HepG2 (cell line): ENCODE results near the gene LIMS2. TPM values are rescaled to one million over a fixed set of nuclear protein-coding genes. Genes with fewer than 3 reads are reported as not detected.

Experiments
- ATAC-seq: fragments of 200-7000 bp; cut with Tn5 transposase; 3 replicates; pipeline ENCODE4 v1.9.1; 2020; ENCODE audit warnings: mild to moderate bottlenecking, moderate library complexity
- BruUV-seq: library from RNA; stranded (reverse); fragments of 400-500 nt; replicated peaks from 2 replicates; lab custom pipeline; 2021; lab: Mats Ljungman, UMichigan
- CTCF ChIA-PET: fragments of 300-600 bp; formaldehyde crosslinking; extraction: SDS; loops from one replicate; lab custom pipeline; 2021; ENCODE audit warnings: low total read pairs, inconsistent platforms, low intra/inter-chr PET ratio; lab: Yijun Ruan, JAX
- POLR2A ChIA-PET: fragments of 350-600 bp; sonication (Branson Sonifier 250); formaldehyde crosslinking; loops from one replicate; lab custom pipeline; 2020; ENCODE audit warnings: antibody characterized with exemption, inconsistent platforms; lab: Yijun Ruan, JAX
- DNase-seq: peaks from one replicate; pipeline ENCODE4 v3.0.0-alpha.2; 2015; ENCODE audit warnings: low spot score
- FAIRE-seq: peaks from 3 replicates; lab custom pipeline; 2011; peaks lifted over from hg19 to GRCh38; lab: Jason Lieb, UNC
- H2AFZ ChIP-seq: one replicate; pipeline ENCODE4 v1.6.1; 2011; ENCODE audit warnings: low read length, inconsistent platforms
- H3K27ac ChIP-seq: fragments of 300-600 bp; 3 replicates; pipeline ENCODE4 v1.8.0; 2011; ENCODE audit warnings: mixed run types, mild to moderate bottlenecking, mixed read lengths, low read length, inconsistent platforms; ENCODE audit not compliant: insufficient read depth; ENCODE audit errors: extremely low read length
- H3K27me3 ChIP-seq, 2 experiments: fragments of 200-600 bp in 1 of 2; 2 replicates in 1 of 2; 3 replicates in 1 of 2; pipeline versions ENCODE4 v1.6.0 to v1.8.0; 2011; ENCODE audit warnings: low read length in 2 of 2, mild to moderate bottlenecking in 2 of 2, moderate library complexity in 2 of 2, inconsistent platforms in 1 of 2; ENCODE audit not compliant: insufficient read depth in 2 of 2, control insufficient read depth in 1 of 2
- H3K36me3 ChIP-seq, 2 experiments: fragments of 200-600 bp in 1 of 2; replicated peaks in 1 of 2; 2 replicates in 1 of 2; 3 replicates in 1 of 2; pipeline versions ENCODE4 v1.5.1 to v1.8.0; 2011; ENCODE audit warnings: low read length in 2 of 2, inconsistent platforms in 1 of 2; ENCODE audit not compliant: insufficient read depth in 2 of 2, control insufficient read depth in 1 of 2
- H3K4me1 ChIP-seq: 2 replicates; pipeline ENCODE4 v1.5.1; 2012; ENCODE audit warnings: low read length, inconsistent platforms; ENCODE audit not compliant: insufficient read depth
- H3K4me2 ChIP-seq: 2 replicates; pipeline ENCODE4 v1.6.0; 2011; ENCODE audit warnings: low read depth, low read length, inconsistent platforms
- H3K4me3 ChIP-seq, 3 experiments: fragments of 200-600 bp in 1 of 3; sonication (generic), shearing (Covaris generic) in 1 of 3; replicated peaks in 1 of 3; 2 replicates each; pipeline ENCODE4 v1.5.1; 2011 to 2016; ENCODE audit warnings: low read length in 3 of 3, inconsistent platforms in 2 of 3, low read depth in 2 of 3, mild to moderate bottlenecking in 2 of 3, control low read depth in 1 of 3, mixed read lengths in 1 of 3; ENCODE audit not compliant: insufficient read depth in 1 of 3
- H3K79me2 ChIP-seq: one replicate; pipeline ENCODE4 v1.6.1; 2011; ENCODE audit warnings: low read length, inconsistent platforms; ENCODE audit not compliant: insufficient read depth
- H3K9ac ChIP-seq: 2 replicates; pipeline ENCODE4 v1.6.0; 2011; ENCODE audit warnings: mild to moderate bottlenecking, low read depth, low read length, inconsistent platforms; ENCODE audit not compliant: insufficient read depth
- H3K9me3 ChIP-seq: 2 replicates; pipeline ENCODE4 v1.5.1; 2012; ENCODE audit warnings: mild to moderate bottlenecking, low read length
- H4K20me1 ChIP-seq: 2 replicates; pipeline ENCODE4 v1.6.0; 2011; ENCODE audit warnings: inconsistent platforms, mild to moderate bottlenecking, low read length, moderate library complexity; ENCODE audit not compliant: insufficient read depth
- ATF4 ChIP-seq, 2 experiments: fragments of 450-650 bp in 1 of 2; sonication (generic) in 1 of 2; formaldehyde crosslinking; IDR thresholded peaks; 2 replicates each; pipeline versions ENCODE4 v1.5.0 to v1.8.0; 2020 to 2022; ENCODE audit warnings: mild to moderate bottlenecking in 1 of 2, missing genetic modification reagents in 1 of 2
- BCL6 ChIP-seq: IDR thresholded peaks from 2 replicates; pipeline ENCODE4 v1.6.1; 2016; ENCODE audit warnings: missing genetic modification reagents, missing compliant biosample characterization
- CHD2 ChIP-seq: IDR thresholded peaks from 2 replicates; pipeline ENCODE4 v1.6.1; 2011; ENCODE audit warnings: low read depth, low read length, improper control_type of control experiment
- KLF12 ChIP-seq: sonication (generic); formaldehyde crosslinking; IDR thresholded peaks from 2 replicates; pipeline ENCODE4 v1.4.0; 2020; ENCODE audit warnings: missing genetic modification reagents, borderline replicate concordance
- NFRKB ChIP-seq: fragments of 450-650 bp; IDR thresholded peaks from 2 replicates; pipeline ENCODE4 v1.6.1; 2017
- NPAS2 ChIP-seq: sonication (generic); formaldehyde crosslinking; IDR thresholded peaks from 2 replicates; pipeline ENCODE4 v1.8.0; 2022; ENCODE audit warnings: mild to moderate bottlenecking, missing genetic modification reagents, borderline replicate concordance
- NR0B2 ChIP-seq: sonication (generic); formaldehyde crosslinking; IDR thresholded peaks from 2 replicates; pipeline ENCODE4 v1.4.0; 2020; ENCODE audit warnings: mild to moderate bottlenecking, missing genetic modification reagents
- NR2F2 ChIP-seq: IDR thresholded peaks from 2 replicates; pipeline ENCODE4 v1.6.1; 2012; ENCODE audit warnings: low read depth, inconsistent platforms, borderline replicate concordance
- SAFB2 ChIP-seq: sonication (generic); formaldehyde crosslinking; IDR thresholded peaks from 2 replicates; pipeline ENCODE4 v1.5.1; 2020; ENCODE audit warnings: missing genetic modification reagents, low read depth, mild to moderate bottlenecking, borderline replicate concordance
- SKIL ChIP-seq: sonication (generic); formaldehyde crosslinking; IDR thresholded peaks from 2 replicates; pipeline ENCODE4 v1.8.0; 2022; ENCODE audit warnings: missing genetic modification reagents, mild to moderate bottlenecking, moderate library complexity, borderline replicate concordance
- SMAD9 ChIP-seq: sonication (generic); formaldehyde crosslinking; IDR thresholded peaks from 2 replicates; pipeline ENCODE4 v1.5.1; 2020; ENCODE audit warnings: mild to moderate bottlenecking, missing genetic modification reagents
- SMC3 ChIP-seq: IDR thresholded peaks from 2 replicates; pipeline ENCODE4 v1.6.1; 2011; ENCODE audit warnings: low read length, improper control_type of control experiment
- TBL1XR1 ChIP-seq: fragments of 150-350 bp; IDR thresholded peaks from 2 replicates; pipeline ENCODE4 v1.6.1; 2014; ENCODE audit warnings: borderline replicate concordance, low read length; ENCODE audit not compliant: partially characterized antibody
- ZFY ChIP-seq: sonication (generic); formaldehyde crosslinking; IDR thresholded peaks from 2 replicates; pipeline ENCODE4 v1.4.0; 2020; ENCODE audit warnings: missing genetic modification reagents
- ZNF30 ChIP-seq: sonication (generic); formaldehyde crosslinking; IDR thresholded peaks from 2 replicates; pipeline ENCODE4 v1.5.0; 2020; ENCODE audit warnings: mild to moderate bottlenecking, missing genetic modification reagents
- ZNF362 ChIP-seq: sonication (generic); formaldehyde crosslinking; IDR thresholded peaks from 2 replicates; pipeline ENCODE4 v1.4.0; 2020; ENCODE audit warnings: missing genetic modification reagents, mild to moderate bottlenecking, borderline replicate concordance
- ZNF446 ChIP-seq: sonication (generic); formaldehyde crosslinking; IDR thresholded peaks from 2 replicates; pipeline ENCODE4 v1.5.0; 2020; ENCODE audit warnings: mild to moderate bottlenecking, missing genetic modification reagents
- ZNF772 ChIP-seq: sonication (generic); formaldehyde crosslinking; IDR thresholded peaks from 2 replicates; pipeline ENCODE4 v1.5.0; 2020; ENCODE audit warnings: mild to moderate bottlenecking, missing genetic modification reagents
- ZSCAN29 ChIP-seq: sonication (generic); formaldehyde crosslinking; conservative IDR thresholded peaks from 2 replicates; pipeline ENCODE4 v1.4.0; 2020; ENCODE audit warnings: mild to moderate bottlenecking, missing genetic modification reagents
- WGBS: methylation state at CpG from one replicate; pipeline ENCODE4 v1.1.6; 2017; ENCODE audit warnings: low lambda C conversion rate; 5-methylcytosine and 5-hydroxymethylcytosine counted together
- in situ Hi-C: cut with HindIII; loops from 2 replicates; pipeline ENCODE4 v1.10.0; 2017; ENCODE audit warnings: low pct_unique_long_range_greater_than_20kb; ENCODE audit not compliant: extremely low pct_ligation_motif_present
- intact Hi-C: fragments of 100-400 bp; cut with micrococcal nuclease; formaldehyde crosslinking; loops from one replicate; pipeline ENCODE4 v1.10.0; 2022; ENCODE audit not compliant: unreplicated experiment
- polyA plus RNA-seq, 8 experiments: library from polyadenylated mRNA; depleted of rRNA in 3 of 8; stranded (reverse) in 7 of 8; unstranded in 1 of 8; fragments of >200 nt; fragmentation: Illumina TruSeq in 4 of 8; extraction: Trizol in 4 of 8; gene quantifications; 2 replicates each; pipeline versions ENCODE4 v1.2.1 to v1.2.3, GENCODE V29; 2011 to 2016; ENCODE audit warnings: low read depth in 4 of 8, missing spikeins in 1 of 8, mixed read lengths in 1 of 8; ENCODE audit not compliant: insufficient read depth in 1 of 8
- total RNA-seq, 5 experiments: library from RNA; depleted of rRNA; stranded (reverse); fragments of >200 nt; fragmentation: Illumina TruSeq; extraction: Trizol; gene quantifications; 2 replicates each; pipeline ENCODE4 v1.2.3, GENCODE V29; 2016; ENCODE audit warnings: low read depth in 1 of 5

LIMS2 gene
- total and polyA plus RNA-seq, 2 of the 13 experiments (the other 11 are each of a cell fraction or from before 2014, with no cell fraction given) = 1.0 to 1.9 TPM

- Histone ChIP-seq H3K27ac (no peak overlapping the region), H3K9me3 (no peaks in the 10 kb centered on the region), H3K9ac (peak overlapping the region; percentile 7; the same call in 1 of the 2 replicates), H3K36me3 (no peaks in the 10 kb centered on the region), H3K4me2 (peak overlapping the region; percentile 70), H2AFZ (peak overlapping the region; percentile 55), H3K79me2 (no peaks in the 10 kb centered on the region), H3K4me3 (peak overlapping the region in 1 of 3 experiments; percentile 16; a peak in 1 of 6 replicates), H3K4me1 (peaks cover 11% of the 10 kb centered on the region), H3K27me3 (peaks cover 2 to 20% of the 10 kb centered on the region in 2 experiments; a peak in 4 of 5 replicates), H4K20me1 (no peaks in the 10 kb centered on the region)
- ChIA-PET POLR2A (interaction anchor here (1.0 to 1.3 kb wide), 2 partner anchors 9 to 111 kb away, joined by 4 read pairs; no protein-coding TSS in a partner anchor), CTCF (interaction anchor here (0.9 to 2.1 kb wide), 2 partner anchors 59 to 231 kb away, joined by 4 to 41 read pairs; no protein-coding TSS in a partner anchor)
- intact Hi-C loops (loop anchor here (1.0 to 10.0 kb wide), 2 partner anchors 58 to 233 kb away; no protein-coding TSS in a partner anchor), in situ Hi-C loops (no loop called here)
- FAIRE-seq (peak; percentile 98), DNase-seq (peak; percentile 74), ATAC-seq (peak; percentile 97)
- WGBS = 18% methylated on average over 9 of the region's 10 CpGs
- BruUV-seq = no TSS peak
- TF ChIP-seq CHD2 (no peak), ZSCAN29 (CRISPR knock-in tag) (no peak), KLF12 (CRISPR knock-in tag) (no peak), SAFB2 (CRISPR knock-in tag) (no peak), NPAS2 (no peak), ZNF362 (no peak), ZNF772 (peak; percentile 53; the same call in 1 of the 2 replicates), SKIL (CRISPR knock-in tag) (no peak), SMAD9 (CRISPR knock-in tag) (no peak), ZNF446 (CRISPR knock-in tag) (no peak), ZNF30 (CRISPR knock-in tag) (no peak), ZFY (CRISPR knock-in tag) (peak; percentile 44; the same call in 1 of the 2 replicates), NFRKB (no peak), NR2F2 (no peak), TBL1XR1 (no peak), ATF4 (CRISPR knock-in tag; IDR thresholded peaks at IDR 0.05) (no peak), NR0B2 (CRISPR knock-in tag) (peak; percentile 50; the same call in 1 of the 2 replicates), SMC3 (peak; percentile 88), BCL6 (CRISPR knock-in tag) (peak; percentile 51; the same call in 1 of the 2 replicates)
Measured at GRCh38 chr2:127591221-127591923, 84.0 kb downstream of the LIMS2 start.
